ENCODE data around the gene LRPAP1.

The LRPAP1 gene

DNA sequence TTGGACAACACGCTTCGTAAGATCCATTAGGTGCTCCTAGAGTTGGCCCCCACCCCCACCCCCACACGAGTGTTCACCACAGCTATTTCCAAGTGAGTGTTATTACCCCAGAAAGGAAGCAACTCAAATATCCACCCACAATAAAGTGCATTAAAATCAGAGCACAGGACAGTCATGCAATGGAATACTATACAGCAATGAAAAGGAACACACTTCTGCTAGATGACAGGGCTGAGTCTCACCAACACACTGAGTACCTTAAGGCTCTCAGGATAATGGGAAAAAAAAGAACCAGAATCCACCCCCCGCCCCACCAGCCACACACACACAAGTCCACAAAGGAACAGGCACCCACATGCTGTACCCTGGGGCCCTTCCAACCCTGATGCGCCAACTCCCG is 21.0 kb downstream of the LRPAP1 start:
- Histone ChIP-seq H3K27ac (ENCODE audit: poor library complexity, severe bottlenecking) (no peak overlapping the region), H3K9me3 (ENCODE audit: severe bottlenecking) (no peaks in the 10 kb centered on the region), H3K4me3 (ENCODE audit: severe bottlenecking) (no peak overlapping the region), H3K36me3 (ENCODE audit: low read depth) (peaks cover 42% of the 10 kb centered on the region), H3K27me3 (ENCODE audit: insufficient read depth, poor library complexity, severe bottlenecking) (no peaks in the 10 kb centered on the region), H3K4me1 (ENCODE audit: insufficient read depth, poor library complexity, severe bottlenecking) (no peaks in the 10 kb centered on the region)
- TF ChIP-seq, protein P1, sequence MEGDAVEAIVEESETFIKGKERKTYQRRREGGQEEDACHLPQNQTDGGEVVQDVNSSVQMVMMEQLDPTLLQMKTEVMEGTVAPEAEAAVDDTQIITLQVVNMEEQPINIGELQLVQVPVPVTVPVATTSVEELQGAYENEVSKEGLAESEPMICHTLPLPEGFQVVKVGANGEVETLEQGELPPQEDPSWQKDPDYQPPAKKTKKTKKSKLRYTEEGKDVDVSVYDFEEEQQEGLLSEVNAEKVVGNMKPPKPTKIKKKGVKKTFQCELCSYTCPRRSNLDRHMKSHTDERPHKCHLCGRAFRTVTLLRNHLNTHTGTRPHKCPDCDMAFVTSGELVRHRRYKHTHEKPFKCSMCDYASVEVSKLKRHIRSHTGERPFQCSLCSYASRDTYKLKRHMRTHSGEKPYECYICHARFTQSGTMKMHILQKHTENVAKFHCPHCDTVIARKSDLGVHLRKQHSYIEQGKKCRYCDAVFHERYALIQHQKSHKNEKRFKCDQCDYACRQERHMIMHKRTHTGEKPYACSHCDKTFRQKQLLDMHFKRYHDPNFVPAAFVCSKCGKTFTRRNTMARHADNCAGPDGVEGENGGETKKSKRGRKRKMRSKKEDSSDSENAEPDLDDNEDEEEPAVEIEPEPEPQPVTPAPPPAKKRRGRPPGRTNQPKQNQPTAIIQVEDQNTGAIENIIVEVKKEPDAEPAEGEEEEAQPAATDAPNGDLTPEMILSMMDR (IDR thresholded peaks at IDR 0.05; ENCODE audit: poor library complexity, severe bottlenecking): no peak
- no peak for DNase-seq (ENCODE audit: low spot score)
- ATAC-seq (ENCODE audit: low read depth): no peak

DNA sequence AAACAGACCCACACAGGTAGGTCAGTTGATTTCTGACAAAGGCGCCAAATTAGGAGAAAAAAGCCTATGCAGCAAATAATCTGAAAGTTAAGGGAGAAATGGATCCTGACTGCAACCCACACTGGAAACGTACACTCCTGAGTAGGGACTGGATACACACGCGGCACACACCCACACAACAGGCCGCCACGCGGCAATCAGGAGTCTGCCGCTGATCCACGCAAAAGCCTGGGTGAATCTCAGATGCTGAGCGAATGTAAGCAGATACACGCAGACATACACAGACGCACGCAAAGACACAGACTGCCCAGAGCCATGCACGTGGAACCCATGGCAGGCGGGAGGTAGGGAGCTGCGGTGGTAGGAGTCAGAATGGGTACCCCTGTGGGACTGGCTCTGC is 21.7 kb downstream of the LRPAP1 start:
- peaks cover 43% of the 10 kb centered on the region for H3K36me3 ChIP-seq (ENCODE audit: low read depth)
- DNase-seq (ENCODE audit: low spot score) (no peak), ATAC-seq (ENCODE audit: low read depth) (no peak)
- H3K27me3 ChIP-seq (ENCODE audit: insufficient read depth, poor library complexity, severe bottlenecking): no peaks in the 10 kb centered on the region
- no peaks in the 10 kb centered on the region for H3K9me3 ChIP-seq (ENCODE audit: severe bottlenecking)
- H3K4me1 ChIP-seq (ENCODE audit: insufficient read depth, poor library complexity, severe bottlenecking): no peaks in the 10 kb centered on the region
- H3K4me3 ChIP-seq (ENCODE audit: severe bottlenecking): no peak overlapping the region
- TF ChIP-seq, protein P1 (IDR thresholded peaks at IDR 0.05; ENCODE audit: poor library complexity, severe bottlenecking): no peak
- no peak overlapping the region for H3K27ac ChIP-seq (ENCODE audit: poor library complexity, severe bottlenecking)

DNA sequence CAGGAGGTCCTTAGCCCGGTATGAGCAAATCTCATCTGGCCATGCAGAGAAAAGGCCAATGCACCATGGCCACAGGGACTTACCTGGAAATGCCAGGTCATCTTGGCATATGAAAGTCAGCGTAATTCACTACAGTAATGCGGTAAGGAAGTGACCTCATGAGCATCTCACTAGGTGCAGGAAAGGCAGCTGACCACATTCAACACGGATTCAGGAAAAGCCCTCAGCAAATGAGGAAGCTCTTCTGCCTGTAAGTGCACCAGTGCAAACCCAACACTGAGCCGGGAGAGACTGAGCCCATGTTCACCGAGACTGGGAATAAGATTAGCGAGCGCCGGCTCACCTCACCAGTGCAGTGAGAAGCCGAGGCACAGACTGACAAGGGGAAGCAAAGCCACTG is 23.7 kb downstream of the LRPAP1 start:
- no peaks in the 10 kb centered on the region for H3K4me1 ChIP-seq (ENCODE audit: insufficient read depth, poor library complexity, severe bottlenecking)
- no peak for DNase-seq (ENCODE audit: low spot score)
- H3K27me3 ChIP-seq (ENCODE audit: insufficient read depth, poor library complexity, severe bottlenecking): no peaks in the 10 kb centered on the region
- TF ChIP-seq, protein P1 (IDR thresholded peaks at IDR 0.05; ENCODE audit: poor library complexity, severe bottlenecking): no peak
- ATAC-seq (ENCODE audit: low read depth): no peak
- no peak overlapping the region for H3K27ac ChIP-seq (ENCODE audit: poor library complexity, severe bottlenecking)
- H3K9me3 ChIP-seq (ENCODE audit: severe bottlenecking): no peaks in the 10 kb centered on the region
- H3K4me3 ChIP-seq (ENCODE audit: severe bottlenecking): no peak overlapping the region
- peaks cover 38% of the 10 kb centered on the region for H3K36me3 ChIP-seq (ENCODE audit: low read depth)

DNA sequence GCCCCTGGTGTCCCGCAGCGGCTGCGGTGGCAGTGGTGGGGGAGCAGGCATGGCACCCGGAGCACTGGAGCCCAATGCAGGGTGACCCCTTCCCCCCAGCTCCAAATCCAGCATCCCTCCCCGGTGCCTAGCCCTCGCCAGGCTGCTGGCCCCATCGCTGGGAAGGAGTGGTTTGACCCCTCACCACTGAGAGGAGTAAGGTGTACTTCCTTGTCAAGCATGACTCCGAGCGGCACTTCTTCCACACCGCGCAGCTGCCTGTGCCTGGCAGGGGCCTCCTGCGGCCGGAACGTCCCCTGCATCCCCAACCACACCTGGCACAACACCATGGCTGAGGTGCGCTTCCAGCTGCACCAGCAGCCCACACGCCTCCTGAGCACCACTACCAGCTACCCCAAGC is 27.0 kb downstream of the LRPAP1 start:
- peaks cover 25% of the 10 kb centered on the region for H3K36me3 ChIP-seq (ENCODE audit: low read depth)
- TF ChIP-seq, protein P1 (IDR thresholded peaks at IDR 0.05; ENCODE audit: poor library complexity, severe bottlenecking): no peak
- no peak overlapping the region for H3K27ac ChIP-seq (ENCODE audit: poor library complexity, severe bottlenecking)
- no peak overlapping the region for H3K4me3 ChIP-seq (ENCODE audit: severe bottlenecking)
- H3K9me3 ChIP-seq (ENCODE audit: severe bottlenecking): no peaks in the 10 kb centered on the region
- ATAC-seq (ENCODE audit: low read depth) (no peak), DNase-seq (ENCODE audit: low spot score) (no peak)
- no peaks in the 10 kb centered on the region for H3K4me1 ChIP-seq (ENCODE audit: insufficient read depth, poor library complexity, severe bottlenecking)
- no peaks in the 10 kb centered on the region for H3K27me3 ChIP-seq (ENCODE audit: insufficient read depth, poor library complexity, severe bottlenecking)

DNA sequence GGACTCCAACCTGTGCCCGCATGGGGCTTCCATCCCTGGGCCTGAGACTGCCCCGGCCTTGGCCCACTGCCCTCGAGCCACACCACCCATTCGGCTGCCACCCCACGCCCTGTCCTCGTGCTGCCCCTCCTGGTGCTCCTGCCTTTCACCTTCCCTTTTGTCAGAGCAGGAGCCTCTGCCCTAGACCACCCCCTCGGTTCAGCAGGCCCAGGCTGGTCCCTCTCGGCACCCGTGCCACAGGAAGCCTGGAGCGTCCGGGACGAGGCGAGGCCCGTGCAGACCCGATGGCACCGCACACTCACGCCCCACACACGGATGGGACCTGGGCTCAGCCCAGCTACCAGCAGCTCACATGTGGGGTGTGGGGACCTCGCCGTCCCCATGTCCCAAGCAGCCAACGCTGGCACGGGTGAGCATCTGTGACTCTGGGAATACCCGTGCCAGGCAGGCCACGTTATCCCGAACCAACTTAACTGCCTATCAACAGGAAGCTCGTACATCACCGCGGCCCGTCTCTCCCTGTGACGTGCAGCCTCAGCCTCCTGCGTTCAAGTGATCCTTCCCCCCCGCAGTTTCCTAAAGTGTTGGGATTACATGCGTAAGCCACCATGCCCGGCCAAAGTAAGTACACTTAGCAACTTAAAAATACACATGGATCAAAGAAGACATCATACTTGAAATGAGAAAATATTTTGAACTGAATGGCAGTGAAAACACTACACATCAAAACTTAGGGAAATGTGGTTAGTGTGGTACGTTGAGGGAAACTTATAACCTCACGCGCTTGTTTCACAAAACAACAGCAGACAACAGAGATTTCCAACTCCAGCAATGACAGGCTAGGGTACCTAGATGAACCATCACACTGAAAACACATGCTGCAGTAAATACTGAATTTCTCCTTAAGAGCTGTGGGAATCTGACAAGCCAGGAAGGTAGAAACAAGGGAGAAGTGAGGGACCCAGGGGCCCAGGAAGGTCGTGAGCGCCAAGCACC is 29.0 kb downstream of the LRPAP1 start:
- Histone ChIP-seq H3K9me3 (ENCODE audit: severe bottlenecking) (no peaks in the 10 kb centered on the region), H3K36me3 (ENCODE audit: low read depth) (peaks cover 19% of the 10 kb centered on the region), H3K27me3 (ENCODE audit: insufficient read depth, poor library complexity, severe bottlenecking) (no peaks in the 10 kb centered on the region), H3K4me1 (ENCODE audit: insufficient read depth, poor library complexity, severe bottlenecking) (no peaks in the 10 kb centered on the region), H3K4me3 (ENCODE audit: severe bottlenecking) (no peak overlapping the region), H3K27ac (ENCODE audit: poor library complexity, severe bottlenecking) (no peak overlapping the region)
- no peak for ATAC-seq (ENCODE audit: low read depth)
- TF ChIP-seq, protein P1 (IDR thresholded peaks at IDR 0.05; ENCODE audit: poor library complexity, severe bottlenecking): no peak
- no peak for DNase-seq (ENCODE audit: low spot score)

All from RWPE2 (cell line).